Astrocyte (in vitro differentiated cells and primary cell): ENCODE results near the gene C15orf61.

Experiments
- EZH2 ChIP-seq: IDR thresholded peaks from 2 replicates; pipeline ENCODE4 v1.6.1; 2012; ENCODE audit warnings: mild to moderate bottlenecking, low read length, inconsistent platforms; ENCODE audit not compliant: insufficient read depth
- TF ChIP-seq, protein P1 (sequence below): IDR thresholded peaks from 2 replicates; pipeline ENCODE4 v1.5.1; 2011; ENCODE audit warnings: low read depth, mild to moderate bottlenecking, inconsistent platforms, low read length, moderate library complexity; ENCODE audit not compliant: insufficient read depth

- TF ChIP-seq, protein P1, sequence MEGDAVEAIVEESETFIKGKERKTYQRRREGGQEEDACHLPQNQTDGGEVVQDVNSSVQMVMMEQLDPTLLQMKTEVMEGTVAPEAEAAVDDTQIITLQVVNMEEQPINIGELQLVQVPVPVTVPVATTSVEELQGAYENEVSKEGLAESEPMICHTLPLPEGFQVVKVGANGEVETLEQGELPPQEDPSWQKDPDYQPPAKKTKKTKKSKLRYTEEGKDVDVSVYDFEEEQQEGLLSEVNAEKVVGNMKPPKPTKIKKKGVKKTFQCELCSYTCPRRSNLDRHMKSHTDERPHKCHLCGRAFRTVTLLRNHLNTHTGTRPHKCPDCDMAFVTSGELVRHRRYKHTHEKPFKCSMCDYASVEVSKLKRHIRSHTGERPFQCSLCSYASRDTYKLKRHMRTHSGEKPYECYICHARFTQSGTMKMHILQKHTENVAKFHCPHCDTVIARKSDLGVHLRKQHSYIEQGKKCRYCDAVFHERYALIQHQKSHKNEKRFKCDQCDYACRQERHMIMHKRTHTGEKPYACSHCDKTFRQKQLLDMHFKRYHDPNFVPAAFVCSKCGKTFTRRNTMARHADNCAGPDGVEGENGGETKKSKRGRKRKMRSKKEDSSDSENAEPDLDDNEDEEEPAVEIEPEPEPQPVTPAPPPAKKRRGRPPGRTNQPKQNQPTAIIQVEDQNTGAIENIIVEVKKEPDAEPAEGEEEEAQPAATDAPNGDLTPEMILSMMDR = no peak
- no peak for TF ChIP-seq EZH2
Observed at GRCh38 chr15:67542420-67543347, 21.8 kb downstream of the C15orf61 start, which contains the start of gene MAP2K5.
